MCF 10A (cell line): ENCODE results near the gene GRB2. TPM values are rescaled to one million over a fixed set of nuclear protein-coding genes. Genes with fewer than 3 reads are reported as not detected.
"Not testable (repeated sequence)": the region's sequence is repeated elsewhere in the genome, so short reads cannot be mapped to it uniquely, and the experiment has no call there.

Source experiments
- BruUV-seq: library from RNA; stranded (reverse); fragments of 400-500 nt; replicated peaks from 2 replicates; lab custom pipeline; 2021; lab: Mats Ljungman, UMichigan
- CTCF ChIA-PET: fragments of 300-600 bp; sonication (Branson Sonifier 250); formaldehyde crosslinking; extraction: SDS; loops from one replicate; lab custom pipeline; 2021; ENCODE audit warnings: antibody characterized with exemption, inconsistent platforms; lab: Yijun Ruan, JAX
- POLR2A ChIA-PET: fragments of 300-600, 350-650 bp; sonication (Branson Sonifier 250); formaldehyde crosslinking; extraction: SDS; loops from one replicate; lab custom pipeline; 2020; ENCODE audit warnings: antibody characterized with exemption, inconsistent platforms; lab: Yijun Ruan, JAX
- DNase-seq: peaks from one replicate; pipeline ENCODE4 v3.0.0-alpha.2; 2018; ENCODE audit not compliant: unreplicated experiment
- H3K27ac Mint-ChIP-seq: one replicate; pipeline ENCODE4 v1.8.0; 2022; ENCODE audit warnings: mild to moderate bottlenecking, low read depth, mixed read lengths; ENCODE audit not compliant: unreplicated experiment
- H3K27me3 Mint-ChIP-seq: one replicate; pipeline ENCODE4 v1.8.0; 2022; ENCODE audit warnings: mixed read lengths; ENCODE audit not compliant: insufficient read depth, unreplicated experiment
- H3K36me3 Mint-ChIP-seq: one replicate; pipeline ENCODE4 v1.8.0; 2022; ENCODE audit warnings: mild to moderate bottlenecking, moderate library complexity, mixed read lengths; ENCODE audit not compliant: insufficient read depth, unreplicated experiment
- H3K4me1 Mint-ChIP-seq: one replicate; pipeline ENCODE4 v1.8.0; 2022; ENCODE audit warnings: mixed read lengths; ENCODE audit not compliant: insufficient read depth, unreplicated experiment
- H3K4me3 Mint-ChIP-seq: one replicate; pipeline ENCODE4 v1.8.0; 2022; ENCODE audit warnings: mild to moderate bottlenecking, moderate library complexity, mixed read lengths; ENCODE audit not compliant: unreplicated experiment
- H3K9me3 Mint-ChIP-seq: one replicate; pipeline ENCODE4 v1.8.0; 2022; ENCODE audit warnings: mixed read lengths; ENCODE audit not compliant: unreplicated experiment
- CTCF ChIP-seq: fragments of 200-600 bp; IDR thresholded peaks from one replicate; pipeline ENCODE4 v1.8.0; 2022; ENCODE audit warnings: antibody characterized with exemption, mild to moderate bottlenecking; ENCODE audit not compliant: unreplicated experiment
- intact Hi-C: fragments of 100-400 bp; cut with micrococcal nuclease; formaldehyde crosslinking; loops from 2 replicates; pipeline ENCODE4 v1.14.1; 2022
- total RNA-seq: library from RNA; stranded (reverse); gene quantifications from 2 replicates; pipeline ENCODE4 v1.2.3, GENCODE V29; 2022

GRB2 gene
- total RNA-seq, 1 experiment from 2014 or later = 67.1 TPM

GRCh38 chr17:75447951-75448856 lies 42.7 kb upstream of the GRB2 start:
- BruUV-seq = no TSS peak
- no peak for DNase-seq
- intact Hi-C loops = no loop called here
- POLR2A ChIA-PET = interaction anchor here (0.6 to 1.1 kb wide), 3 partner anchors 8 to 267 kb away, joined by 3 to 5 read pairs (median 5); partner anchors contain the start of gene TMEM94
- TF ChIP-seq CTCF = no peak
- H3K27ac Mint-ChIP-seq = no peak overlapping the region
- no peaks in the 10 kb centered on the region for H3K9me3 Mint-ChIP-seq
- H3K4me1 Mint-ChIP-seq = peaks cover 10% of the 10 kb centered on the region
- H3K4me3 Mint-ChIP-seq = no peak overlapping the region
- no peaks in the 10 kb centered on the region for H3K36me3 Mint-ChIP-seq
- CTCF ChIA-PET = interaction anchor here (0.7 kb wide), 1 partner anchor 126 kb away, joined by 3 read pairs; no protein-coding TSS in a partner anchor
- no peaks in the 10 kb centered on the region for H3K27me3 Mint-ChIP-seq

- POLR2A ChIA-PET, H3K27ac Mint-ChIP-seq, H3K9me3 Mint-ChIP-seq, H3K27me3 Mint-ChIP-seq, intact Hi-C loops, H3K4me3 Mint-ChIP-seq, DNase-seq, BruUV-seq, H3K36me3 Mint-ChIP-seq, CTCF ChIA-PET: not testable (repeated sequence)
- H3K4me1 Mint-ChIP-seq = peaks cover 10% of the 10 kb centered on the region
Observed at GRCh38 chr17:75445896-75446295, 40.4 kb upstream of the GRB2 start.

GRCh38 chr17:75445296-75445695 lies 39.8 kb upstream of the GRB2 start:
- peaks cover 10% of the 10 kb centered on the region for H3K4me1 Mint-ChIP-seq
- H3K27ac Mint-ChIP-seq = no peak overlapping the region
- no TSS peak for BruUV-seq
- no peak overlapping the region for H3K4me3 Mint-ChIP-seq
- ChIA-PET CTCF (interaction anchor here (1.2 kb wide), 1 partner anchor 8 kb away, joined by 3 read pairs; no protein-coding TSS in a partner anchor), POLR2A (no interaction called here)
- no peak for TF ChIP-seq CTCF
- no peaks in the 10 kb centered on the region for H3K9me3 Mint-ChIP-seq
- intact Hi-C loops = no loop called here
- no peak for DNase-seq
- no peaks in the 10 kb centered on the region for H3K27me3 Mint-ChIP-seq
- no peaks in the 10 kb centered on the region for H3K36me3 Mint-ChIP-seq

- no peaks in the 10 kb centered on the region for H3K36me3 Mint-ChIP-seq
- H3K9me3 Mint-ChIP-seq = no peaks in the 10 kb centered on the region
- CTCF ChIA-PET = no interaction called here
- no peak for DNase-seq
- H3K4me1 Mint-ChIP-seq = peaks cover 10% of the 10 kb centered on the region
- no peak for TF ChIP-seq CTCF
- no TSS peak for BruUV-seq
- H3K27ac Mint-ChIP-seq = no peak overlapping the region
- intact Hi-C loops = no loop called here
- POLR2A ChIA-PET = interaction anchor here (0.8 kb wide), 1 partner anchor 12 kb away, joined by 3 read pairs; no protein-coding TSS in a partner anchor
- no peaks in the 10 kb centered on the region for H3K27me3 Mint-ChIP-seq
- H3K4me3 Mint-ChIP-seq = no peak overlapping the region
Observed at GRCh38 chr17:75442168-75443103, 37.0 kb upstream of the GRB2 start.
